IMR-90 (cell line): ENCODE measurements around the gene SPEG. TPM values are rescaled to one million over a fixed set of nuclear protein-coding genes. Genes with fewer than 3 reads are reported as not detected.

ENCODE experiments used
- ATAC-seq: fragments of 200-7000 bp; cut with Tn5 transposase; 2 replicates; pipeline ENCODE4 v1.9.1; 2020; ENCODE audit warnings: low read depth, mild to moderate bottlenecking, moderate library complexity
- BruUV-seq: library from RNA; stranded (reverse); fragments of 400-500 nt; replicated peaks from 2 replicates; lab custom pipeline; 2021; lab: Mats Ljungman, UMichigan
- CTCF ChIA-PET: fragments of 300-600 bp; formaldehyde crosslinking; extraction: SDS; loops from one replicate; lab custom pipeline; 2021; ENCODE audit warnings: antibody characterized with exemption; lab: Yijun Ruan, JAX
- POLR2A ChIA-PET: fragments of 300-600 bp; sonication (Branson Sonifier 250); formaldehyde crosslinking; loops from one replicate; lab custom pipeline; 2022; ENCODE audit warnings: antibody characterized with exemption; ENCODE audit not compliant: unreplicated experiment; lab: Charles Lee
- DNase-seq: peaks from one replicate; pipeline ENCODE4 v3.0.0; 2013
- H2AFZ ChIP-seq: replicated peaks from 2 replicates; pipeline ENCODE3; 2013; ENCODE audit warnings: low read length, mild to moderate bottlenecking; ENCODE audit not compliant: poor library complexity
- H2AK5ac ChIP-seq: 2 replicates; pipeline ENCODE4 v1.6.1; 2013; ENCODE audit warnings: low read depth, low read length, inconsistent platforms
- H2AK9ac ChIP-seq: replicated peaks from 2 replicates; pipeline ENCODE3; 2013; ENCODE audit warnings: mild to moderate bottlenecking, low read depth, low read length, moderate library complexity; ENCODE audit not compliant: poor library complexity
- H2BK120ac ChIP-seq: 2 replicates; pipeline ENCODE4 v1.6.1; 2013; ENCODE audit warnings: low read depth, low read length, inconsistent platforms
- H2BK15ac ChIP-seq: 3 replicates; pipeline ENCODE4 v1.6.1; 2013; ENCODE audit warnings: low read depth, low read length, inconsistent platforms
- H2BK20ac ChIP-seq: 2 replicates; pipeline ENCODE4 v1.6.1; 2013; ENCODE audit warnings: low read depth, mild to moderate bottlenecking, inconsistent platforms, low read length, moderate library complexity
- H2BK5ac ChIP-seq: 2 replicates; pipeline ENCODE4 v1.6.1; 2013; ENCODE audit warnings: mild to moderate bottlenecking, low read depth, low read length, inconsistent platforms; ENCODE audit not compliant: poor library complexity, severe bottlenecking
- H3K14ac ChIP-seq: replicated peaks from 2 replicates; pipeline ENCODE4 v1.6.1; 2013; ENCODE audit warnings: low read depth, low read length, inconsistent platforms
- H3K18ac ChIP-seq: 2 replicates; pipeline ENCODE4 v1.6.1; 2013; ENCODE audit warnings: low read depth, low read length, control low read depth
- H3K23ac ChIP-seq: 2 replicates; pipeline ENCODE4 v1.6.1; 2013; ENCODE audit warnings: low read depth, low read length, inconsistent platforms
- H3K27ac ChIP-seq: 2 replicates; pipeline ENCODE4 v1.5.1; 2013; ENCODE audit warnings: mild to moderate bottlenecking, control low read depth, low read length; ENCODE audit not compliant: insufficient read depth
- H3K27me3 ChIP-seq: 2 replicates; pipeline ENCODE4 v1.6.1; 2013; ENCODE audit warnings: low read length; ENCODE audit not compliant: control insufficient read depth, insufficient read depth
- H3K36me3 ChIP-seq: 2 replicates; pipeline ENCODE4 v1.6.1; 2013; ENCODE audit warnings: low read length, mixed read lengths; ENCODE audit not compliant: control insufficient read depth, insufficient read depth
- H3K4ac ChIP-seq: 2 replicates; pipeline ENCODE4 v1.6.1; 2013; ENCODE audit warnings: low read depth, low read length, inconsistent platforms
- H3K4me1 ChIP-seq: 2 replicates; pipeline ENCODE4 v1.6.1; 2013; ENCODE audit warnings: low read length, mixed read lengths; ENCODE audit not compliant: control insufficient read depth, insufficient read depth
- H3K4me2 ChIP-seq: 2 replicates; pipeline ENCODE4 v1.6.1; 2013; ENCODE audit warnings: low read depth, mild to moderate bottlenecking, control low read depth, low read length, moderate library complexity
- H3K4me3 ChIP-seq: 2 replicates; pipeline ENCODE4 v1.5.1; 2013; ENCODE audit warnings: low read depth, mild to moderate bottlenecking, control low read depth, low read length, moderate library complexity; ENCODE audit not compliant: insufficient read depth
- H3K56ac ChIP-seq: 2 replicates; pipeline ENCODE4 v1.6.1; 2013; ENCODE audit warnings: low read length, inconsistent platforms; ENCODE audit not compliant: insufficient read depth; ENCODE audit errors: extremely low read depth
- H3K79me1 ChIP-seq, 2 experiments: 2 replicates each; pipeline ENCODE4 v1.6.1; 2013; ENCODE audit warnings: low read length in 2 of 2, inconsistent platforms in 1 of 2, low read depth in 1 of 2
- H3K9ac ChIP-seq: 2 replicates; pipeline ENCODE4 v1.6.1; 2013; ENCODE audit warnings: low read depth, low read length, control low read depth
- H3K9me1 ChIP-seq: 2 replicates; pipeline ENCODE4 v1.6.1; 2013; ENCODE audit warnings: low read length, inconsistent platforms; ENCODE audit not compliant: insufficient read depth
- H3K9me3 ChIP-seq: 2 replicates; pipeline ENCODE4 v1.6.1; 2013; ENCODE audit warnings: low read length; ENCODE audit not compliant: control insufficient read depth, insufficient read depth
- H4K20me1 ChIP-seq: 2 replicates; pipeline ENCODE4 v1.6.1; 2013; ENCODE audit warnings: low read length, inconsistent platforms; ENCODE audit not compliant: insufficient read depth
- H4K5ac ChIP-seq: 2 replicates; pipeline ENCODE4 v1.6.1; 2013; ENCODE audit warnings: mild to moderate bottlenecking, low read depth, low read length, control low read depth
- H4K8ac ChIP-seq, 2 experiments: 2 replicates each; pipeline ENCODE4 v1.6.1; 2013; ENCODE audit warnings: low read depth in 2 of 2, low read length in 2 of 2, control low read depth in 1 of 2, inconsistent platforms in 1 of 2
- H4K91ac ChIP-seq: 2 replicates; pipeline ENCODE4 v1.6.1; 2013; ENCODE audit warnings: low read depth, low read length, inconsistent platforms; ENCODE audit not compliant: insufficient read depth
- BHLHE40 ChIP-seq: fragments of 150-350 bp; IDR thresholded peaks from 2 replicates; pipeline ENCODE4 v1.6.1; 2016; ENCODE audit warnings: mild to moderate bottlenecking, low read depth, low read length
- CEBPB ChIP-seq: IDR thresholded peaks from 2 replicates; pipeline ENCODE4 v1.6.1; 2012; ENCODE audit warnings: low read depth, low read length, improper control_type of control experiment
- CHD1 ChIP-seq: IDR thresholded peaks from 2 replicates; pipeline ENCODE4 v1.6.1; 2012; ENCODE audit warnings: low read depth, low read length, improper control_type of control experiment
- ELK1 ChIP-seq: fragments of 150-350 bp; IDR thresholded peaks from 2 replicates; pipeline ENCODE4 v1.6.1; 2016; ENCODE audit warnings: low read depth, mild to moderate bottlenecking, low read length, moderate library complexity, borderline replicate concordance
- FOS ChIP-seq: fragments of 150-350 bp; IDR thresholded peaks from 2 replicates; pipeline ENCODE4 v1.6.1; 2016; ENCODE audit warnings: low read depth, low read length
- MAFK ChIP-seq: IDR thresholded peaks from 2 replicates; pipeline ENCODE4 v1.6.1; 2012; ENCODE audit warnings: low read depth, low read length, improper control_type of control experiment
- MAZ ChIP-seq: IDR thresholded peaks from 2 replicates; pipeline ENCODE4 v1.6.1; 2012; ENCODE audit warnings: low read depth, mild to moderate bottlenecking, low read length, improper control_type of control experiment, moderate library complexity, borderline replicate concordance
- MXI1 ChIP-seq: IDR thresholded peaks from 2 replicates; pipeline ENCODE4 v1.6.1; 2012; ENCODE audit warnings: low read depth, mild to moderate bottlenecking, low read length, moderate library complexity, borderline replicate concordance
- NFE2L2 ChIP-seq: fragments of 150-350 bp; IDR thresholded peaks from 2 replicates; pipeline ENCODE4 v1.6.1; 2016; ENCODE audit warnings: low read depth, mild to moderate bottlenecking, low read length
- POLR2A ChIP-seq: IDR thresholded peaks from 2 replicates; pipeline ENCODE4 v1.6.1; 2012; ENCODE audit warnings: mild to moderate bottlenecking, low read depth, low read length
- RAD21 ChIP-seq: IDR thresholded peaks from 2 replicates; pipeline ENCODE4 v1.6.1; 2012; ENCODE audit warnings: low read length, improper control_type of control experiment
- RCOR1 ChIP-seq: IDR thresholded peaks from 2 replicates; pipeline ENCODE4 v1.6.1; 2012; ENCODE audit warnings: mild to moderate bottlenecking, low read length, improper control_type of control experiment; ENCODE audit not compliant: insufficient replicate concordance
- WGBS, 2 experiments: methylation state at CpG; one replicate each; pipeline versions ENCODE4 v1.1.5 to v1.1.7; 2013; ENCODE audit warnings: missing lambda C conversion rate in 2 of 2; ENCODE audit not compliant: insufficient read length in 1 of 2; ENCODE audit errors: extremely low coverage in 2 of 2; 5-methylcytosine and 5-hydroxymethylcytosine counted together
- dilution Hi-C: fragments of 300-500 bp; cut with HindIII; formaldehyde crosslinking; loops from one replicate; pipeline ENCODE4 v1.14.3; 2018; ENCODE audit warnings: low sequenced_read_pairs; ENCODE audit not compliant: unreplicated experiment
- in situ Hi-C: fragments of 300-500 bp; cut with MboI; formaldehyde crosslinking; loops from 3 replicates; pipeline ENCODE4 v1.14.3; 2019; ENCODE audit warnings: low sequenced_read_pairs, inconsistent platforms, mixed read lengths
- intact Hi-C: fragments of 100-400 bp; cut with micrococcal nuclease; formaldehyde crosslinking; loops from 2 replicates; pipeline ENCODE4 v1.10.0; 2022
- polyA plus RNA-seq, 3 experiments: library from polyadenylated mRNA; depleted of rRNA; stranded (reverse); fragments of >200 nt; gene quantifications; 2 replicates each; pipeline ENCODE4 v1.2.3, GENCODE V29; 2012; ENCODE audit warnings: low replicate concordance in 1 of 3
- total RNA-seq: library from RNA; depleted of rRNA; stranded (reverse); fragments of >200 nt; gene quantifications from 2 replicates; pipeline ENCODE4 v1.2.3, GENCODE V29; 2012
- TF ChIP-seq, protein P1 (sequence below): fragments of 150-350 bp; IDR thresholded peaks from 2 replicates; pipeline ENCODE4 v1.6.1; 2017; ENCODE audit warnings: mild to moderate bottlenecking, antibody characterized with exemption, low read length, low read depth
- TF ChIP-seq, protein P2 (sequence below): conservative IDR thresholded peaks from 2 replicates; pipeline ENCODE4 v1.5.1; 2012; ENCODE audit warnings: mild to moderate bottlenecking, low read depth, low read length, improper control_type of control experiment

Gene SPEG
- total and polyA plus RNA-seq, 2 of the 4 experiments (the other 2 are of a cell fraction), result 6.8 to 81.6 TPM

- Histone ChIP-seq H4K5ac (peak overlapping the region; percentile 32; the same call in 1 of the 2 replicates), H2AK5ac (no peak overlapping the region; the same call in 1 of the 2 replicates), H2BK20ac (0 out of 2 replicates have a peak overlapping the region, but pooled peaks have one; percentile 3), H2AK9ac (peak overlapping the region; percentile 94), H2AFZ (no peak overlapping the region), H3K4me3 (no peak overlapping the region), H2BK120ac (peak overlapping the region; percentile 11; the same call in 1 of the 2 replicates), H4K91ac (peak overlapping the region; percentile 10), H3K23ac (no peak overlapping the region), H3K14ac (no peak overlapping the region), H4K20me1 (no peaks in the 10 kb centered on the region; the same call in 1 of the 2 replicates), H3K79me1 (peaks cover 0 to 26% of the 10 kb centered on the region in 2 experiments; a peak in 2 of 4 replicates), H3K9me1 (peaks cover 14% of the 10 kb centered on the region; the same call in 1 of the 2 replicates), H3K4ac (peak overlapping the region; percentile 70), H3K18ac (no peak overlapping the region), H3K4me2 (no peak overlapping the region), H3K36me3 (peaks cover 34% of the 10 kb centered on the region; the same call in 1 of the 2 replicates), H3K9me3 (no peaks in the 10 kb centered on the region), H3K9ac (no peak overlapping the region), H4K8ac (peak overlapping the region; percentile 82 to 95; a peak in 2 of 4 replicates), H3K27me3 (no peaks in the 10 kb centered on the region), H2BK15ac (no peak overlapping the region), H3K27ac (peak overlapping the region; percentile 13; the same call in 1 of the 2 replicates), H3K4me1 (peaks cover 24% of the 10 kb centered on the region), H2BK5ac (peak overlapping the region; percentile 91), H3K56ac (no peak overlapping the region)
- WGBS, 2 experiments, result 87% methylated on average over 4 of the region's 14 CpGs; no CpG with 5 or more reads in 1 of the 2 experiments
- CTCF ChIA-PET, result no interaction called here
- no peak for DNase-seq
- in situ Hi-C loops (loop anchor here (5.0 kb wide), 1 partner anchor 54 kb away; no protein-coding TSS in a partner anchor), dilution Hi-C loops (no loop called here), intact Hi-C loops (loop anchor here (2.0 kb wide), 1 partner anchor 37 kb away; the partner anchor contains the start of gene GMPPA)
- ATAC-seq, result no peak
- POLR2A ChIA-PET, result no interaction called here
- no peak for TF ChIP-seq MAZ
- TF ChIP-seq POLR2A, result no peak
- TF ChIP-seq, protein P1, sequence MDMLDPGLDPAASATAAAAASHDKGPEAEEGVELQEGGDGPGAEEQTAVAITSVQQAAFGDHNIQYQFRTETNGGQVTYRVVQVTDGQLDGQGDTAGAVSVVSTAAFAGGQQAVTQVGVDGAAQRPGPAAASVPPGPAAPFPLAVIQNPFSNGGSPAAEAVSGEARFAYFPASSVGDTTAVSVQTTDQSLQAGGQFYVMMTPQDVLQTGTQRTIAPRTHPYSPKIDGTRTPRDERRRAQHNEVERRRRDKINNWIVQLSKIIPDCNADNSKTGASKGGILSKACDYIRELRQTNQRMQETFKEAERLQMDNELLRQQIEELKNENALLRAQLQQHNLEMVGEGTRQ, result no peak
- TF ChIP-seq NFE2L2, result no peak
- TF ChIP-seq MAFK, result no peak
- no peak for TF ChIP-seq FOS
- TF ChIP-seq RAD21, result no peak
- TF ChIP-seq MXI1, result no peak
- TF ChIP-seq, protein P2, sequence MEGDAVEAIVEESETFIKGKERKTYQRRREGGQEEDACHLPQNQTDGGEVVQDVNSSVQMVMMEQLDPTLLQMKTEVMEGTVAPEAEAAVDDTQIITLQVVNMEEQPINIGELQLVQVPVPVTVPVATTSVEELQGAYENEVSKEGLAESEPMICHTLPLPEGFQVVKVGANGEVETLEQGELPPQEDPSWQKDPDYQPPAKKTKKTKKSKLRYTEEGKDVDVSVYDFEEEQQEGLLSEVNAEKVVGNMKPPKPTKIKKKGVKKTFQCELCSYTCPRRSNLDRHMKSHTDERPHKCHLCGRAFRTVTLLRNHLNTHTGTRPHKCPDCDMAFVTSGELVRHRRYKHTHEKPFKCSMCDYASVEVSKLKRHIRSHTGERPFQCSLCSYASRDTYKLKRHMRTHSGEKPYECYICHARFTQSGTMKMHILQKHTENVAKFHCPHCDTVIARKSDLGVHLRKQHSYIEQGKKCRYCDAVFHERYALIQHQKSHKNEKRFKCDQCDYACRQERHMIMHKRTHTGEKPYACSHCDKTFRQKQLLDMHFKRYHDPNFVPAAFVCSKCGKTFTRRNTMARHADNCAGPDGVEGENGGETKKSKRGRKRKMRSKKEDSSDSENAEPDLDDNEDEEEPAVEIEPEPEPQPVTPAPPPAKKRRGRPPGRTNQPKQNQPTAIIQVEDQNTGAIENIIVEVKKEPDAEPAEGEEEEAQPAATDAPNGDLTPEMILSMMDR, result no peak
- TF ChIP-seq RCOR1, result no peak
- no peak for TF ChIP-seq BHLHE40
- no peak for TF ChIP-seq CEBPB
- no peak for TF ChIP-seq CHD1
- TF ChIP-seq ELK1, result no peak
- BruUV-seq, result no TSS peak
Observed at GRCh38 chr2:219461669-219462068, 27.0 kb downstream of the SPEG start.
